Measurements from ENCODE around the gene WLS. TPM values are rescaled to one million over a fixed set of nuclear protein-coding genes. Genes with fewer than 3 reads are reported as not detected.

Gene WLS
- total RNA-seq, 4 donors from 2014 or later, result 34.8 to 78.9 (median 44.4) TPM

DNA sequence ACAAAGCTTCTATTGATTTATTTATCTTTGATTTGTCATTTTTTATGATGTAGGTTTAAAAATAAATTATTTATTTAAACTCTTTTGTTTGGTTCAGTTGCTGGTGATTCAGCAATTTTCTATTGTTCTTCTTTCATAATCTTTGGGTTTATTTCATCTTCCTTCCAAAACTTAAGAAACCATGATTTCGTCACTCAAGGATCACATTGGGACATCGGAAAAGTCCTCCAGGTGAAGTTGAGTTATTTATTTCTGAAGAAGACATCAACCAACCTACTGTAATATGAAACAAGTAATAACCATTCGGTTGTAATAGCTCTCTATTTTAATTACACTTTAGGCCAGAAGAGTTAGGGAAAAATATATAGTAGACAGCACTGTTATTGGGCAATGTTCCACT, 23.0 kb upstream of the WLS start:
- Histone ChIP-seq H3K27ac (no peak overlapping the region), H3K4me3 (no peak overlapping the region), H3K27me3 (no peaks in the 10 kb centered on the region), H3K4me1 (no peaks in the 10 kb centered on the region), H3K9me3 (peaks cover 0 to 6% (median 0%) of the 10 kb centered on the region in 4 donors), H3K36me3 (no peaks in the 10 kb centered on the region)
- DNase-seq (ENCODE audit: low spot score in 2 of 2), result no peak
- 73 to 75% methylated on average over 3 of the region's 3 CpGs for WGBS, 2 donors
- TF ChIP-seq, protein P1, sequence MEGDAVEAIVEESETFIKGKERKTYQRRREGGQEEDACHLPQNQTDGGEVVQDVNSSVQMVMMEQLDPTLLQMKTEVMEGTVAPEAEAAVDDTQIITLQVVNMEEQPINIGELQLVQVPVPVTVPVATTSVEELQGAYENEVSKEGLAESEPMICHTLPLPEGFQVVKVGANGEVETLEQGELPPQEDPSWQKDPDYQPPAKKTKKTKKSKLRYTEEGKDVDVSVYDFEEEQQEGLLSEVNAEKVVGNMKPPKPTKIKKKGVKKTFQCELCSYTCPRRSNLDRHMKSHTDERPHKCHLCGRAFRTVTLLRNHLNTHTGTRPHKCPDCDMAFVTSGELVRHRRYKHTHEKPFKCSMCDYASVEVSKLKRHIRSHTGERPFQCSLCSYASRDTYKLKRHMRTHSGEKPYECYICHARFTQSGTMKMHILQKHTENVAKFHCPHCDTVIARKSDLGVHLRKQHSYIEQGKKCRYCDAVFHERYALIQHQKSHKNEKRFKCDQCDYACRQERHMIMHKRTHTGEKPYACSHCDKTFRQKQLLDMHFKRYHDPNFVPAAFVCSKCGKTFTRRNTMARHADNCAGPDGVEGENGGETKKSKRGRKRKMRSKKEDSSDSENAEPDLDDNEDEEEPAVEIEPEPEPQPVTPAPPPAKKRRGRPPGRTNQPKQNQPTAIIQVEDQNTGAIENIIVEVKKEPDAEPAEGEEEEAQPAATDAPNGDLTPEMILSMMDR (IDR thresholded peaks at IDR 0.05), result no peak
- TF ChIP-seq EP300 (IDR thresholded peaks at IDR 0.05) (no peak), POLR2A (IDR thresholded peaks at IDR 0.05) (no peak)

GRCh38 chr1:68254667-68255226, 22.4 kb upstream of the WLS start:
- Histone ChIP-seq H3K27me3 (no peaks in the 10 kb centered on the region), H3K36me3 (no peaks in the 10 kb centered on the region), H3K4me3 (no peak overlapping the region), H3K4me1 (no peaks in the 10 kb centered on the region), H3K27ac (no peak overlapping the region), H3K9me3 (peaks cover 0 to 6% (median 0%) of the 10 kb centered on the region in 4 donors)
- 55 to 57% methylated on average over 3 of the region's 3 CpGs for WGBS, 2 donors
- TF ChIP-seq EP300 (IDR thresholded peaks at IDR 0.05), result no peak
- no peak for TF ChIP-seq POLR2A (IDR thresholded peaks at IDR 0.05)
- TF ChIP-seq, protein P1 (IDR thresholded peaks at IDR 0.05), result no peak
- no peak for DNase-seq (ENCODE audit: low spot score in 2 of 2)

- no peaks in the 10 kb centered on the region for H3K9me3 ChIP-seq
- no peak for DNase-seq (ENCODE audit: low spot score in 2 of 2)
- peaks cover 0 to 9% (median 4%) of the 10 kb centered on the region in 4 donors for H3K4me1 ChIP-seq
- no peak overlapping the region for H3K27ac ChIP-seq
- no peaks in the 10 kb centered on the region for H3K36me3 ChIP-seq
- no peak for TF ChIP-seq EP300 (IDR thresholded peaks at IDR 0.05)
- no peak for TF ChIP-seq POLR2A (IDR thresholded peaks at IDR 0.05)
- TF ChIP-seq, protein P1 (IDR thresholded peaks at IDR 0.05), result no peak
- H3K4me3 ChIP-seq, result no peak overlapping the region
- WGBS, 2 donors, result 92 to 95% methylated on average over 2 of the region's 2 CpGs
- no peaks in the 10 kb centered on the region for H3K27me3 ChIP-seq
Observed at GRCh38 chr1:68237040-68237439, 4.7 kb upstream of the WLS start.

DNA sequence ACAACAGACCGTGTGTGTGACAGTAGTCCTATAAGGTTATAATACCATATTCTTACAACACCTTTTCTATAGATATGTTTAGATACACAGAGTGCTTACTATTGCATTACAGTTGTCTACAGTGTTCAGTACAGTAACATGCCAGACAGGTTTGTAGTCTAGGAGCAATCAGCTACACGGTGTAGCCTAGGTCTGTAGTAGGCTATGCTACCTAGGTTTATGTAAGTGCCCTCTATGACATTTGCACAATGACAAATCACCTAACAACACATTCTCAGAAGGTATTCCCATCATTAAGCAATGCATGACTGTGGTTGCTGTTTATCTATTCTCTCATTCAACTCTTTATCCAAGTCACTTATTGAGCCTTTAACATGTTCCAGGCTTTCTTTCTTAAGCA, 1.8 kb upstream of the WLS start:
- Histone ChIP-seq H3K9me3 (no peaks in the 10 kb centered on the region), H3K4me1 (peaks cover 0 to 27% (median 13%) of the 10 kb centered on the region in 4 donors), H3K27me3 (no peaks in the 10 kb centered on the region), H3K27ac (no peak overlapping the region), H3K4me3 (no peak overlapping the region), H3K36me3 (no peaks in the 10 kb centered on the region)
- TF ChIP-seq POLR2A (IDR thresholded peaks at IDR 0.05), result no peak
- TF ChIP-seq, protein P1 (IDR thresholded peaks at IDR 0.05), result no peak
- no peak for TF ChIP-seq EP300 (IDR thresholded peaks at IDR 0.05)
- 87 to 89% methylated on average over 2 of the region's 2 CpGs for WGBS, 2 donors
- no peak for DNase-seq (ENCODE audit: low spot score in 2 of 2)

GRCh38 chr1:68233202-68233601, 879 bp upstream of the WLS start:
- TF ChIP-seq EP300 (IDR thresholded peaks at IDR 0.05) (no peak), POLR2A (IDR thresholded peaks at IDR 0.05) (no peak)
- TF ChIP-seq, protein P1 (IDR thresholded peaks at IDR 0.05), result no peak
- no peaks in the 10 kb centered on the region for H3K36me3 ChIP-seq
- WGBS, 2 donors, result 23 to 53% methylated on average over 1 of the region's 1 CpG
- no peak for DNase-seq (ENCODE audit: low spot score in 2 of 2)
- peak overlapping the region in 2 of 4 donors; percentile 89 to 94 for H3K27ac ChIP-seq
- H3K4me1 ChIP-seq, result peaks cover 0 to 34% (median 15%) of the 10 kb centered on the region in 4 donors
- H3K27me3 ChIP-seq, result no peaks in the 10 kb centered on the region
- H3K9me3 ChIP-seq, result no peaks in the 10 kb centered on the region
- H3K4me3 ChIP-seq, result peak overlapping the region; percentile 63 to 83 (median 70)

Data from tibial nerve (tissue), 4 donors.